Head of caudate nucleus (tissue), 42 donors: ENCODE results near the gene LRRC37A3.
"Not testable (repeated sequence)": the region's sequence is repeated elsewhere in the genome, so short reads cannot be mapped to it uniquely, and the experiment has no call there.

Experiments used
- DNase-seq, 42 donors: peaks; one replicate each; pipeline versions ENCODE4 v3.0.0 to v3.0.0-alpha.2; 2020 to 2021; ENCODE audit warnings: mixed read lengths in 7 of 42
- intact Hi-C: fragments of 100-400 bp; cut with DNase I; formaldehyde crosslinking; loops from one replicate; pipeline ENCODE4 v1.15.0; 2022

The LRRC37A3 gene

DNA sequence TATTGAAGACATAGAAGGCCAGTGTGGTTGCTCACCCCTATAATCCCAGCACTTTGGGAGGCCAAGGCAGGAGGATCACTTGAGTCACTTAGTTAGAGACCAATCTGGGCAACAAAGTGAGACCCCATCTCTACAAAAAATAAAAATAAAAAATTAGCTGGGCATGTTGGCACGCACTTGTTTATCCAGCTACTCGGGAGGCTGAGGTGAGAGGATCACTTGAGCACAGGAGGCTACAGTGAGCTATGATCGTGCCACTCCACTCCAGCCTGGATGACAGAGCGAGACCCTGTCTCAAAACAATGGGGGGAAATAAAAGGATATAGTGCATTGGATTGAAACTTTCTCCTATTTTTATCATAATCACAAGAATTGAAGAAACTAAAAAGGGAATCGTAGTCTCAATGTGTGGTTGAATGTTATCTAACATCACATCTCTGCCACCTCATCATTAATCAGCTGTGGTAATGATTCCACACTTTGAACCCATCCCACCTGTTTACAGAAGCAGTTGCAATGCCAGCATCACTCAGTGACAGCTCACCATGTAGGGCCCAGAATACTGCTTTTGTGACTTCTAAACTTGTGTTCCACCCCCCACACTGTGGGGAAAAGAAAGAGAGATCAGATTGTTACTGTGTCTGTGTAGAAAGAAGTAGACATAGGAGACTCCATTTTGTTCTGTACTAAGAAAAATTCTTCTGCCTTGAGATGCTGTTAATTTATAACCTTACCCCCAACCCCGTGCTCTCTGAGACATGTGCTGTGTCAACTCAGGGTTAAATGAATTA is 10.3 kb upstream of the LRRC37A3 start:
- DNase-seq, intact Hi-C loops: not testable (repeated sequence)

DNA sequence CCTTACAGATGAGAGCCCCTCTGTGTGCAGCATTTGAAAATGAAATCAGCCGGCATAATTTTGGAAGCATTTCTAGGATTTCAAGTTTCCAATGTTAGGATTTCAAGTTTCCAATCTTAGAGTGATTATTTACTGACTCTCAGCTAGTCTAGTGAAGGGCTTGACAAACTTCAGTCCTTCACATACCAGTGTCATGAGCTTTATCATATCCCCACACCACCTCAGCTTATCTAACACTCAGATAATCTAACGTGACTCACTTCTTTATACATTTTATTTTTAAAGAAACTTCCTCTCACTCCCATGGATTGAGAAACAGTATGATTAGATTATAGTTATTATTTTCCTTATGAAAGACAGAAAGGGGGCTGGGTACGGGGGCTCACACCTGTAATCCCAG is 9.4 kb upstream of the LRRC37A3 start:
- DNase-seq, result not testable (repeated sequence)

DNA sequence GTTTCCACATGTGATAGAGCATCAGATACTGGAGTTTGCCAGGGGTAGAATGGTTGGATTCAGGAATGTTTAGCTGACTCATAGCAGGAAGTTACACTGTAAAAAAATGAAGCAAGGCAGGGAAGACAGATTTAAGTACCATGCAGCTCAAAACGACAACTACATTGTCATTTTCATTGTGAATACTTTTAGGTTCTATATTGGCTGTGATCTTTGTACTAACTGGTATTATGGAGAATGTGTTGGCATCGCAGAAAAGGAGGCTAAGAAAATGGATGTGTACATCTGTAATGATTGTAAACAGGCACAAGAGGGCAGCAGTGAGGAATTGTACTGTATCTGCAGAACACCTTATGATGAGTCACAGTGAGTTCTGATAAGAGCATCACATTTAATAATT is 8.2 kb upstream of the LRRC37A3 start:
- intact Hi-C loops, result not testable (repeated sequence)
- peak in 27 of 42 donors; percentile 21 to 89 (median 67) for DNase-seq

More for the DNA sequence above, 9.4 kb upstream of the LRRC37A3 start:
- intact Hi-C loops, result not testable (repeated sequence)

DNA sequence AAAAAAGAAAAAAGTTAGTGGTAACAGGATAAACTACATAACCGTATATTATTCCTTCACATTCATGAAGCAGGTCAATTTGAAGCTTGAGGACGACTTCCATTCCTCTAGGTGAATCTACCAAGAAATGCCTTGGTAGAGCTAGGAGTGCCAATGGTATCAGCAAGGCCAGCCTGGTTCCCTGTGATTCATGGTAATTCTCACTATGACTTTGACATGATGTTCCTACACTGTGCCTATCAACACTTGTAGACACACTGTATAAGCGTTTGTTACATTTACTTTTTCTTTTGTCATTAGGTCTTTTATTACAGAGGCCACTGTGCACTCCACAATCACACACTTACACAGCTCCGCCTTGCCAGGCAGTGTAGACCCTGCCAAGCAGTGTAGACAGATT is 7.2 kb upstream of the LRRC37A3 start:
- intact Hi-C loops, DNase-seq: not testable (repeated sequence)

DNA sequence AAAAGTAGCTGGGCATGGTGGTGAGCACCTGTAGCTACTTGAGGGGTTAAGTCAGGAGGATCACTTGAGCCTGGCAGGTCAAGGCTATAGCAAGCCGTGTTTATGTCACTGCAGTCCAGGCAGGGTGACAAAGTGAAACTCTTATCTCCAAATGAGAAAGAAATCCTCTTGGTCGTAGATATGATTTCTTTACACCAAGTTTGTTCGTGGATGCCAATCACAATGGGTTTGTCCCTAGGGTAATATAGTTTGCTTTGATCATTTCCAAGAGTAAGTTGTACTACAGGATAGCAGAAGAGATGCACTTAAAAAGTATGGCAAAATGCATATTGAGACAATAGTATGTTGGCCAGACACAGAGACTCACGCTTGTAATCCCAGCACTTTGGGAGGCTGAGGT is 6.0 kb upstream of the LRRC37A3 start:
- intact Hi-C loops, DNase-seq: not testable (repeated sequence)

DNA sequence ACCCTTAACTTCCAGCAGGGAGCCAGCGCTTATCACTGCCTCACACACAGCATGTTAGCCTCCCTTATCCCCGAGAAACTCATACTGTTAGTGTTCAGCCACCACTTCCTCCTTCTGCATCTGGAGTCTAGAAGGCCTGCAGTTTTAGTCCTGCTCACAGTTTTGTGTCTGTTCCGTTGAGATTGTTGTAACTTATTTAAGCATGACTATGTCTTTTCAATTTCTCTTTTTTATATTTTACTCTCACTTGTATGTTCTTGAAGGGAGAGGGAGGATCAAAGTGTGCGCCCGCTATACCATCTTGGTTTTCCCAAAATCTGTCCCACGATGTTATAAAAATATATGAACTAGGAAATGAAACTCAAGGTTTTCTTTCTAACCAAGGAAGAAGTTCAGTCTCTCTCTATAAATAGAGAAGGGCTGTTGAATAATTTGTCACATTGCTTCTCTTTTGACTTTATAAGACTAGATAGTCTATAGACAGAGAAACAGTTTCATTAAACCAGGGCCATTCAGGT is 3.8 kb upstream of the LRRC37A3 start:
- intact Hi-C loops, result not testable (repeated sequence)
- peak in 1 of 42 donors; percentile 3 for DNase-seq

DNA sequence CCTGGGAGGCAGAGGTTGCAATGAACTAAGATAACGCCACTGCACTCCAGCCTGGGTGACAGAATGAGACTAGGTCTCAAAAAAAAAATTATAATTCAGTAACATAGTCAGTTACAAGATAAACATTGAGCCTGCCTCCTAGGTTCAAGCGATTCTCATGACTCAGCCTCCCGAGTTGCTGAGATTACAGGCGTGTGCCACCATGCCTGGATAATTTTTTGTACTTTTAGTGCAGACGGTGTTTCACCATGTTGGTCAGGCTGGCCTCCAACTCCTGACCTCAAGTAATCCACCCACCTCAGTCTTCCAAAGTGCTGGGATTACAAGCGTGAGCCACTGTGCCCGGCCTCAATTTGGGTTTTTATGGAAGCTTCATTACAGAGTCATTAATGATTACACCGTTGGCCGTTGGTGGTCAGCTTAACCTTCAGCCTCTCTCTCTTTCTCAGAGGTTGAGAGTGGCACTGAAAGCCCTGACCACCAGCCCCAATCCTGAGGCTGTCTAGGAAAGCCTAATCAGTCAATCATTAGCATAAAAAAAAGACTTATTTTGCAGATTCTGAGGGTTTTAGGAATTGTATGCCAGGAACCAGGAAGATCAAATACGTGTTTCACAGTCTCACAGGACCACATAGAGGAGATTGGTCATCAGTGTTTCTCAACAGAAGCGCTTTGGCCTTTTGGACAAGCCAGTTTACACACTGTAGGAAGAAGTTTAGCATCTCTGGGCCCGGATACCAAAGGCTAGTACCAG is 1.3 kb upstream of the LRRC37A3 start:
- DNase-seq, result peak in 2 of 42 donors; percentile 3 to 12
- intact Hi-C loops, result no loop called here

DNA sequence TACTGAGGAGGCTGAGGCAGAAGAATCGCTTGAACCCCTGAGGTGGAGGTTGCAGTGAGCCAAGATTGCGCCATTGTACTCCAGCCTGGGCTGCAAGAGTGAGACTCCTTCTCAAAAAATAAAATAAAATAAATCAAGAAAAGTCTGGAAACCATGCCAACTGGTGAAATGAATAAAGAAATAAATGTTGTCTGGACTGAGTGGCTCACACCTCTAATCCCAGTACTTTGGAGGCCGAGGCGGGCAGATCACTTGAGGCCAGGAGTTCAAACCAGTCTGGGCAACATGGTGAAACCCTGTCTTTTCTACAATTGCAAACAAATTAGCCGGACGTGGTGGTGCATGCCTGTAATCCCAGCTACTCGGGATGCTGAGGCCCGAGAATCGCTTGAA is 744 bp upstream of the LRRC37A3 start:
- intact Hi-C loops, result no loop called here
- DNase-seq, result peak in 14 of 42 donors; percentile 6 to 55 (median 36)

DNA sequence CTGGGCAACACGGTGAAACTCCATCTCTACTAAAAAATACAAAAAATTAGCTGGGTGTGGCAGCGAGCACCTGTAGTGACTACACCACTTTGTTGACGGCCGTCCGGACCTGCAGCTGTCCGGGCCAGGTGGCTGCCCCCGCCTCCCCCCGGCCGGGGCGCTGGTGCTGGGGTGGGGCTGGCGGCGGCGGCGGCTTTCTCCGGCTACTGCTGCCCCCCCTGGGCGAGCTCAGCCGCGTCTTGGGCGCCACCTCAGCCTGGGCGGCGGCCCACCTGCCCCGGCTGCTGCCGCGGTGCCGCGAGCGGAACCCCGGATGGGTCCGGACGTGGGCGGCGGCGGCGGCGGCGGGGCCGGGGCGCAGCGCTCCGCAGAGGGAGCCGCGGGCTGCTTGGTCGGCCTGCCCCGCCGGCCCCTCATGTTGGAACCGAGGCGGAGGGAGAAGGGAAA is 413 bp downstream of the LRRC37A3 start:
- intact Hi-C loops, result not testable (repeated sequence)
- DNase-seq, result peak in 38 of 42 donors; percentile 18 to 76 (median 56)

DNA sequence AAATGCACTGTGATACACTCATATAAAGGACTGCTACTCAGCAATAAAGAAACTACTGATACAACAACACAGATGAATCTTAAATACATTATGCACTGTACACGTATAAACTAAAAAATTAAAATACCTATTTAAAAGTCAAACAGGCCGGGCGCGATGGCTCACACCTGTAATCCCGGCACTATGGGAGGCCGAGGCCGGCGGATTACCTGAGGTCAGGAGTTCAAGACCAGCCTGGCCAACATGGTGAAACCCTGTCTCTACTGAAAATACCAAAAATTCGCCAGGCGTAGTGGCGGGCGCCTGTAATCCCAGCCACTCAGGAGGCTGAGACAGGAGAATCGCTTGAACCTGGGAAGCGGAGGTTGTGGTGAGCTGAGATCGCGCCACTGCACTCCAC is 1.7 kb downstream of the LRRC37A3 start:
- DNase-seq, intact Hi-C loops: not testable (repeated sequence)

DNA sequence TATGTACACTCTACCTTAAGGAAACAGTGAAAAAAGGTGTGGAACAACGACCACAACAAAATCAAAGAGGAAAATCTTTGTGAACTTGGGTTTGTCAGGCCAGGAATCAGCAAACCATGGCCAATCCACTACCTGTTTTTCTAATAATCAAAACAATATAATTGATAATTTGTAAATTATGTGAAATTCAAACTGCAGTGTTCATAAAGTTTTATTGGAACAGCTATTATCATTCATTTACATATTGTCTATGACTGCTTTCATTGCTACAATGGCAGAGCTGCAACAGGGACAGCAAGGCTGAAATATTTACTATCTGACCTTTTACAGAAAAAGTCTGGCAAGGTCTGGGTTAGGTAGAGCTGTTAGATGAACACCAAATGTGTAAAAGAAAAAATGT is 4.0 kb downstream of the LRRC37A3 start:
- intact Hi-C loops, DNase-seq: not testable (repeated sequence)

DNA sequence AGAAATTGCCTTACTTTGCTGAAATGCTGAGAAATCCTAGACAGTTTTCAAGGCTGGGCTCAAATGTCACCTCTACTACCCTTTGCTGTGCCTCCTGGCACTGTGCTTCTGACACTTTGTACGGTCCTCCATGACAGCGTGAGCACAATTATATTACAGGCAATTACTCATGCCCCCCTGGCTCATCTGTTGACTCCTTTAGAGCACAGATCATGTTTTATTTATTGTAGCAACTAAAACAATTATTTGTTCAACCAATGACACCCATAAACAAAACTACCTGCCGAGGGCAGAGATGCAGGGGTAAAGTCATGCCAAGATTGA is 9.1 kb downstream of the LRRC37A3 start:
- intact Hi-C loops, DNase-seq: not testable (repeated sequence)

DNA sequence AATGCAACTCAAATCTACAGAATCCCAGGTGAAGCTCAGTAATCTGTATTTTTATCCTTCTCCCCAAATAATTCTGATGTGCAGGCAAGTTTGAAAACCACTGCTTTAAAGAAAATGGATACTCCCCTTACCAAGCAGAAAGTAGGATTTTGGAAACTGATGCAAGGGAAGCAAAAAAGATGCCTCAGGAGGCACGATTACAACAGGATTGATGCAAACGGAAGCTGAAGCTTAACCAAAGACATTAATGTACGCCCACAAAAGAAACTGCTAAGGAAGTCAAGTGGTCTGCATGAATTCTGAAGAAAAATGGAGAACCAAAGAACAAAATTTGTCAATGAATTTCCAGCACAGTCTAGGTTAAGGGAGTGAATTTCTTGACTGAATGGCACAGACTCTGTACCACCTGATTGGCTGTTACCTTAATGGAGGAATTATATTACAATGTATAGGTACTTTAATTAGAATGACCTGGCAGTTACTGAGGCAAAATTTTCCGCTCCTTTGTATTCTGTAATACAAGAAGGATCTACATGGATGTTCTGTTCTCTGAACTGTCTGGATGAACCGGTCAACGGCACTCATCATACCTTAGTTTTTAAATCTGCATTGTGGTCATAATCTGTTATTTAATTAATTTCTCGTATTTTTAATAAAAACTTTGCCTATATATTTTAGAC is 9.6 kb downstream of the LRRC37A3 start:
- intact Hi-C loops, DNase-seq: not testable (repeated sequence)

DNA sequence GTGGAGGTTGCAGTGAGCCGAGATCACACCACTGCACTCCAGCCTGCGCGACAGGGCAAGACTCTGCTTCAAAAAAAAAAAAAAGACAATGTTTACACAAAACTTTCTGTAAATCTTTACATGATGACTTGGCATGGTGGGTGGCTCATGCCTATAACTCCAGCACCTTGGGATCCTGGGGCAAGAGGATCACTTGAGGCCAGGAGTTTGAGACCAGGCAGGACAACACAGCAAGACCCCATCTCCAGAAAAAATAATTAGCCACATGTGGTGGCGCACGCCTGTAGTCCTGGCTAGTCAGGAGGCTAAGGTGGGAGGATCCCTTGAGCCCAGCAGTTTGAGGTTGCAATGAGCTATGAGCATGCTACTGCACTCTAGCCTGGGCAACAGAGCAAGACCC is 15.2 kb downstream of the LRRC37A3 start:
- peak in 1 of 42 donors; percentile 13 for DNase-seq
- intact Hi-C loops, result not testable (repeated sequence)

DNA sequence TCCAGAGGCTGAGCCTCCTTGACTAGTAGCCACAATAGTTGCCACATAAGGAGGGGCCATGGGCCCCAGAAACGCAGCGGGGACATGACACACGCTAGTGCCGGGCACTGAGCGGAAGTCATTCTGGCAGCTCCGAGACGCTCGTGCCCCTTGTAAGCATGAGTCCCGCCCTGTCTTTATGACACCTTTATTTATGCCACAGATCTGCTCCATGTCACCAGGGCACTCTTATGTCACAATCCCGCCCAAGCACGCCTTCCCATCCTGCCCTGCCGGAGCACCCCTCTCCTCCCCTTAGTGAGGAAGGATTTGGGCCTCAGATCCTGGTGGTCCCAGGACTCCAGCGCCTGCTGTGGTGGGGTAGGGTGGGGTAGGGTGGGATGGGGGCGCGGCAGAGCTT is 22.1 kb downstream of the LRRC37A3 start:
- intact Hi-C loops, result not testable (repeated sequence)
- peak in 7 of 42 donors; percentile 2 to 31 (median 13) for DNase-seq

DNA sequence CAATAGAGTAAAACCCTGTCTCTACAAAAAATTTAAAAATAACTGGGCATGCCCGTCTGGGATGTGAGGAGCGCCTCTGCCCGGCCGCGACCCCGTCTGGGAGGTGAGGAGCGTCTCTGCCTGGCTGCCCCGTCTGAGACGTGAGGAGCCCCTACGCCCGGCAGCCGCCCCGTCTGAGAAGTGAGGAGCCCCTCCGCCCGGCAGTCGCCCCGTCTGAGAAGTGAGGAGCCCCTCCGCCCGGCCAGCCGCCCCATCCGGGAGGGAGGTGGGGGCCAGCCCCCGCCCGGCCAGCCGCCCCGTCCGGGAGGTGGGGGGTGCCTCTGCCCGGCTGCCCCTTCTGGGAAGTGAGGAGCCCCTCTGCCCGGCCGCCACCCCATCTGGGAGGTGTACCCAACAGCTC is 45.1 kb downstream of the LRRC37A3 start:
- DNase-seq, intact Hi-C loops: not testable (repeated sequence)

DNA sequence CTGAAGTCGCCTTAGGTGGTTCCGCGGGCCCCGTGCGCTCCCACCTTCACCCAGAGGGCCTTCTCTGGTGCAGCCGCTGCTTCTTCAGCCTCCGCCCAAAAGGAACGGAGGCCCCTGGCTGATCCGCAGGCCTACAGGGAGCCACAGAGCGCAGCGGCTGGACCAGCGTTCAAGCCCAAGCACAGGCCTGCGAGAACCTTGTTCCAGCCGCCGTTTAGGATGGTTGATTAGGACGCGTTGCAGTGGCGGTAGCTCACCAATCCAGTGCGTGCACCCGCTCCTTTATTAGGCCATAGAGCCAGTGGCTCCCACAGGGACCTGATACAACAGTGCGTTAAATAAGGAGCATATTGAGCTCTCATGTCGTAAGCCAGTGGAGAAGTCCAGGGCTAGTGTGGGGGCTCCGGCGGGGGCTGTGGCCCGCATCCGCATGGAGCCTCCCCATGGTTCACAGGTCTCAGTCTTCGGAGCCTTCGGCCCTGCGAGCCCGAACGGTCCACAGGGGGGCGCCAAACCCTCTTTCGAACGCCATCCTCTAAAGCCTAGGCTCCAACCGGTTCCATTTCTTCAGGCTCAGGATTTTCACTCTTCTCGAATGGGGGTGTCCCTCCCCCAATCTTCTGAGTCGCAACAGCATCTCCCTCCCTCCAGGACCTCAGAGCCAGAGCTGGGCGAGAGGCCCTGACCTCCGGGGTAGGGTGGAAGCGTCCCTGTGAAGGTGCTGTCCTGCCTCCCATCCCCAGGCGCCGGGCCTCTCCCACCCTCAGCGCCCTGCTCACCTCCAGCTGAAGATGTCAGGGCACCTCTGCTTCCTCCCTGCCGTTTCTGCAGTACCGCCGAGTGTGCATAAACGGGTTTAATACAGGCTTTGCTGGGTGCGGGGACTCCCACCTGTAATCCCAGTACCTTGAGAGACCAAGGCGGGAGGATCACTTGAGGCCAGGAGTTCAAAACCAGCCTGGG is 71.5 kb downstream of the LRRC37A3 start:
- intact Hi-C loops, result not testable (repeated sequence)
- peak; percentile 23 to 90 (median 75) for DNase-seq

DNA sequence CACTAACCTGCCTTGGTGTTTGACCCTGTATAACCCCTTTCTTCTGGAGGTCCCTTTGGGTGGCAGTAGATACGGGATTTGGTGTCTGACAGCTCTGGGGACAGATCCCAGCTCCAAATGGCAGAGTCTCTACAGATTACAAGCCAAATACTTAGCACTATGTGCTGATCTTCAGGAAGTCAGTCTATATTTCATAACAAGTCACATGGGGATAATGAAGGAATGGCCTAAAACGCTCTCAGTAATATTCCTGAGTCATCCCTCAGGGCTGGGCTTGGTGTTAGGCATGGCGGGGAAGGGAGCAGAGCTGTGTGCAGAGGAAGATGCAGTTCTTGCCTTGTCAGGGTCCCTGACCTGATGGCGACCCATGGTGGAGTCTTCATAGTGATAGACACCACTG is 72.4 kb downstream of the LRRC37A3 start:
- intact Hi-C loops, DNase-seq: not testable (repeated sequence)
